HepG2 (cell line): ENCODE data around the gene RAD18. TPM values are rescaled to one million over a fixed set of nuclear protein-coding genes. Genes with fewer than 3 reads are reported as not detected.
A peak's percentile ranks its signal among the peaks of the same experiment; 100 is the strongest.

Experiments
- BORCS8-MEF2B ChIP-seq: sonication (generic); formaldehyde crosslinking; IDR thresholded peaks from 2 replicates; pipeline ENCODE4 v1.8.0; 2022; ENCODE audit warnings: mild to moderate bottlenecking, missing genetic modification reagents
- E2F2 ChIP-seq: sonication (generic); formaldehyde crosslinking; IDR thresholded peaks from 2 replicates; pipeline ENCODE4 v1.4.0; 2020; ENCODE audit warnings: missing genetic modification reagents, borderline replicate concordance
- ELF3 ChIP-seq: IDR thresholded peaks from 2 replicates; pipeline ENCODE4 v1.6.1; 2016; ENCODE audit warnings: missing genetic modification reagents, missing compliant biosample characterization
- EP300 ChIP-seq, 3 experiments: sonication (generic) in 1 of 3; formaldehyde crosslinking in 1 of 3; IDR thresholded peaks; 2 replicates each; pipeline versions ENCODE4 v1.5.1 to v1.6.1; 2011 to 2020; ENCODE audit warnings: low read depth in 2 of 3, low read length in 2 of 3, borderline replicate concordance in 1 of 3, improper control_type of control experiment in 1 of 3, mild to moderate bottlenecking in 1 of 3, missing genetic modification reagents in 1 of 3, moderate library complexity in 1 of 3
- FOXA1 ChIP-seq, 2 experiments: fragments of 450-650 bp in 1 of 2; sonication (generic) in 1 of 2; formaldehyde crosslinking in 1 of 2; IDR thresholded peaks; 2 replicates each; pipeline versions ENCODE4 v1.4.0 to v1.6.1; 2016 to 2020; ENCODE audit warnings: missing genetic modification reagents in 1 of 2
- JUND ChIP-seq: sonication (generic); formaldehyde crosslinking; IDR thresholded peaks from 2 replicates; pipeline ENCODE4 v1.8.0; 2022; ENCODE audit warnings: mild to moderate bottlenecking, missing genetic modification reagents
- KDM6A ChIP-seq: IDR thresholded peaks from 2 replicates; pipeline ENCODE4 v1.6.1; 2016; ENCODE audit warnings: low read depth
- LCORL ChIP-seq, 2 experiments: fragments of 450-650 bp in 1 of 2; sonication (generic) in 1 of 2; formaldehyde crosslinking in 1 of 2; IDR thresholded peaks; 2 replicates each; pipeline versions ENCODE4 v1.5.0 to v1.6.1; 2017 to 2020; ENCODE audit warnings: antibody characterized with exemption in 1 of 2, missing genetic modification reagents in 1 of 2
- NCOA1 ChIP-seq: sonication (generic); formaldehyde crosslinking; IDR thresholded peaks from 2 replicates; pipeline ENCODE4 v1.9.0; 2021; ENCODE audit warnings: missing genetic modification reagents
- ONECUT2 ChIP-seq: sonication (generic); formaldehyde crosslinking; IDR thresholded peaks from 2 replicates; pipeline ENCODE4 v1.4.0; 2020; ENCODE audit warnings: missing genetic modification reagents
- POLR2A ChIP-seq, 2 experiments: IDR thresholded peaks; 2 replicates each; pipeline ENCODE4 v1.6.1; 2011; ENCODE audit warnings: low read depth in 2 of 2, low read length in 2 of 2, mild to moderate bottlenecking in 1 of 2, moderate library complexity in 1 of 2; ENCODE audit not compliant: insufficient read depth in 1 of 2
- POLR2G ChIP-seq: fragments of 200-400 bp; formaldehyde crosslinking; IDR thresholded peaks from 2 replicates; pipeline ENCODE4 v1.6.1; 2018; ENCODE audit warnings: mild to moderate bottlenecking, low read depth, low read length, moderate library complexity
- RARA ChIP-seq: IDR thresholded peaks from 2 replicates; pipeline ENCODE4 v1.6.1; 2016; ENCODE audit warnings: missing genetic modification reagents, missing compliant biosample characterization
- TCF7 ChIP-seq: sonication (generic); IDR thresholded peaks from 2 replicates; pipeline ENCODE4 v1.6.1; 2016; ENCODE audit warnings: antibody characterized with exemption, low read depth
- ZBTB7B ChIP-seq: sonication (generic); formaldehyde crosslinking; IDR thresholded peaks from 2 replicates; pipeline ENCODE4 v1.4.0; 2020; ENCODE audit warnings: missing genetic modification reagents
- ZC3H4 ChIP-seq: sonication (generic); formaldehyde crosslinking; IDR thresholded peaks from 2 replicates; pipeline ENCODE4 v1.4.0; 2020; ENCODE audit warnings: missing genetic modification reagents, borderline replicate concordance
- ZFX ChIP-seq: sonication (generic); formaldehyde crosslinking; IDR thresholded peaks from 2 replicates; pipeline ENCODE4 v1.4.0; 2020; ENCODE audit warnings: mild to moderate bottlenecking, low read depth, missing genetic modification reagents, moderate library complexity
- ZGPAT ChIP-seq: IDR thresholded peaks from 2 replicates; pipeline ENCODE4 v1.6.1; 2016; ENCODE audit warnings: mild to moderate bottlenecking
- ZNF143 ChIP-seq: sonication (generic); formaldehyde crosslinking; IDR thresholded peaks from 2 replicates; pipeline ENCODE4 v1.4.0; 2020; ENCODE audit warnings: missing genetic modification reagents
- ZNF264 ChIP-seq: sonication (generic); formaldehyde crosslinking; IDR thresholded peaks from 2 replicates; pipeline ENCODE4 v1.4.0; 2020; ENCODE audit warnings: missing genetic modification reagents
- ZNF350 ChIP-seq: sonication (generic); formaldehyde crosslinking; IDR thresholded peaks from 2 replicates; pipeline ENCODE4 v1.4.0; 2020; ENCODE audit warnings: mild to moderate bottlenecking, low read depth, missing genetic modification reagents, borderline replicate concordance
- ZNF451 ChIP-seq: sonication (generic); formaldehyde crosslinking; IDR thresholded peaks from 2 replicates; pipeline ENCODE4 v1.5.0; 2020; ENCODE audit warnings: mild to moderate bottlenecking, missing genetic modification reagents
- ZNF564 ChIP-seq: sonication (generic); formaldehyde crosslinking; IDR thresholded peaks from 2 replicates; pipeline ENCODE4 v1.8.1; 2023; ENCODE audit warnings: mild to moderate bottlenecking, missing genetic modification reagents
- polyA plus RNA-seq, 8 experiments: library from polyadenylated mRNA; depleted of rRNA in 3 of 8; stranded (reverse) in 7 of 8; unstranded in 1 of 8; fragments of >200 nt; fragmentation: Illumina TruSeq in 4 of 8; extraction: Trizol in 4 of 8; gene quantifications; 2 replicates each; pipeline versions ENCODE4 v1.2.1 to v1.2.3, GENCODE V29; 2011 to 2016; ENCODE audit warnings: low read depth in 4 of 8, missing spikeins in 1 of 8, mixed read lengths in 1 of 8; ENCODE audit not compliant: insufficient read depth in 1 of 8
- total RNA-seq, 5 experiments: library from RNA; depleted of rRNA; stranded (reverse); fragments of >200 nt; fragmentation: Illumina TruSeq; extraction: Trizol; gene quantifications; 2 replicates each; pipeline ENCODE4 v1.2.3, GENCODE V29; 2016; ENCODE audit warnings: low read depth in 1 of 5
- TF ChIP-seq, protein P1 (sequence below): sonication (generic); formaldehyde crosslinking; IDR thresholded peaks from 2 replicates; pipeline ENCODE4 v1.4.0; 2020; ENCODE audit warnings: mild to moderate bottlenecking, missing genetic modification reagents

RAD18 gene
- total and polyA plus RNA-seq, 2 of the 13 experiments (the other 11 are each of a cell fraction or from before 2014, with no cell fraction given) = 5.9 to 20.7 TPM

DNA sequence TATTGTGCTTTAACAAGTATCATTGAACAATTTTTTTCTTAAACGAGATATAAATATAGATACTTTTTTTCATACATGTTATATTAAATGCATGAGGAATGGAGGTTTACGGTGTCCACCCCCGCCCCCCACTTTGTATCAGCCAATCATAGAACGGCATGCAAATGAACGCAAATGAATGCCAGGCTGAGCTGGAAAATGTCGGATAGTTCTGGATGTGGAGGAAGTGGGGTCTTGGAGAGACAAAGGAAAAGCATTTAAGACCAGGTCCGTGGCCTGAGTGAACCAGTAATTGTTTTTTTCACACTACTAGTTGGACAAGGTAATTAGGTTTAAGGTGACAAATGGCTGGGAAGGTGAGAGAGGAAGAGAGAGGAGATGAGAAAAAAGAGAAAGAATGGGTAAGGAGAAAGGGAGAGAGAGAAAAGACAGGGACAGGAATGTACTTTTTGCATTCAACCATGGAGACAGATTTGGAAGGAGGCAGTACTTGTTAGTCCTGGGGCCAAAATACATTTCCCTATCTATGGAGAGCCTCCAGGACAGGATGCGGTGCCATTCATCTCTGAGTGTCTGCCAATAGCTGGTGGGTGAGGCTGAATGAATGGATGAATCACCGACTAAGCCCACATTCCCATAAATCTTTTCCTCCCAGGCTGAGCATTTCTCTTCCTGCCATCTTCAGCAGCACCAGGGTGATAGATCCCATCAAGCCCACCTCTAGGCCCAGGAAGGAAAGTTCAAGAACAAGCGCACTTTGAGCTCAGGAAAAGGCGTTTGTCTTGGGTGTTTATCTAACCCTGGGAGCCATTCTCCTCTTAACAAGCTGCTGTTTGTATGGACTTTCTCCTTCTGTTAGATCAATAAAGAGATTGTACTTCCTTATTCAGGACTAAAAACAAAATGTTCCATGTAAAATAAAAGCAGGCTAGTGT is 1.4 kb upstream of the RAD18 start (continued):
- no peak for TF ChIP-seq BORCS8-MEF2B (CRISPR knock-in tag)
- TF ChIP-seq ELF3 (CRISPR knock-in tag) = peak; percentile 99
- TF ChIP-seq ZNF350 (CRISPR knock-in tag) = no peak
- peak; percentile 22; the same call in 1 of the 2 replicates for TF ChIP-seq LCORL (IDR thresholded peaks at IDR 0.05)
- no peak for TF ChIP-seq LCORL (CRISPR knock-in tag; IDR thresholded peaks at IDR 0.05)
- peak; percentile 25; the same call in 1 of the 2 replicates for TF ChIP-seq ZNF451
- peak; percentile 62 for TF ChIP-seq POLR2G
- TF ChIP-seq RARA = peak; percentile 61
- 0 out of 2 replicates have a peak, but pooled peaks have one; percentile 53 for TF ChIP-seq ZNF564 (CRISPR knock-in tag)
- TF ChIP-seq ZFX (CRISPR knock-in tag) = peak; percentile 71
- TF ChIP-seq ONECUT2 (CRISPR knock-in tag) = peak; percentile 87
- peak in 1 of 2 experiments; percentile 82; a peak in 2 of 4 replicates for TF ChIP-seq EP300 (IDR thresholded peaks at IDR 0.05; ENCODE audit: low read depth in 2 of 2, low read length in 2 of 2)
- peak; percentile 27; the same call in 1 of the 2 replicates for TF ChIP-seq EP300 (CRISPR knock-in tag; IDR thresholded peaks at IDR 0.05; ENCODE audit: borderline replicate concordance)
- TF ChIP-seq ZNF143 (CRISPR knock-in tag) = peak; percentile 46; the same call in 1 of the 2 replicates
- peak; percentile 22 to 50; a peak in 1 of 4 replicates for TF ChIP-seq POLR2A (IDR thresholded peaks at IDR 0.05; ENCODE audit: insufficient read depth in 1 of 2, low read depth in 2 of 2, low read length in 2 of 2)
- TF ChIP-seq, protein P1, sequence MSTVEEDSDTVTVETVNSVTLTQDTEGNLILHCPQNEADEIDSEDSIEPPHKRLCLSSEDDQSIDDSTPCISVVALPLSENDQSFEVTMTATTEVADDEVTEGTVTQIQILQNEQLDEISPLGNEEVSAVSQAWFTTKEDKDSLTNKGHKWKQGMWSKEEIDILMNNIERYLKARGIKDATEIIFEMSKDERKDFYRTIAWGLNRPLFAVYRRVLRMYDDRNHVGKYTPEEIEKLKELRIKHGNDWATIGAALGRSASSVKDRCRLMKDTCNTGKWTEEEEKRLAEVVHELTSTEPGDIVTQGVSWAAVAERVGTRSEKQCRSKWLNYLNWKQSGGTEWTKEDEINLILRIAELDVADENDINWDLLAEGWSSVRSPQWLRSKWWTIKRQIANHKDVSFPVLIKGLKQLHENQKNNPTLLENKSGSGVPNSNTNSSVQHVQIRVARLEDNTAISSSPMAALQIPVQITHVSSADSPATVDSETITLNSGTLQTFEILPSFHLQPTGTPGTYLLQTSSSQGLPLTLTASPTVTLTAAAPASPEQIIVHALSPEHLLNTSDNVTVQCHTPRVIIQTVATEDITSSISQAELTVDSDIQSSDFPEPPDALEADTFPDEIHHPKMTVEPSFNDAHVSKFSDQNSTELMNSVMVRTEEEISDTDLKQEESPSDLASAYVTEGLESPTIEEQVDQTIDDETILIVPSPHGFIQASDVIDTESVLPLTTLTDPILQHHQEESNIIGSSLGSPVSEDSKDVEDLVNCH = no peak
- TF ChIP-seq FOXA1 (IDR thresholded peaks at IDR 0.05) = peak; percentile 47; the same call in 1 of the 2 replicates
- peak; percentile 69; the same call in 1 of the 2 replicates for TF ChIP-seq FOXA1 (CRISPR knock-in tag; IDR thresholded peaks at IDR 0.05)
- TF ChIP-seq NCOA1 = no peak
- TF ChIP-seq TCF7 = peak; percentile 59
- no peak for TF ChIP-seq E2F2
- peak; percentile 43; the same call in 1 of the 2 replicates for TF ChIP-seq ZBTB7B (CRISPR knock-in tag)
- TF ChIP-seq ZGPAT (CRISPR knock-in tag) = peak; percentile 31; the same call in 1 of the 2 replicates
- TF ChIP-seq KDM6A (CRISPR knock-in tag) = peak; percentile 86; the same call in 1 of the 2 replicates
- TF ChIP-seq ZC3H4 (CRISPR knock-in tag) = no peak
- 0 out of 2 replicates have a peak, but pooled peaks have one; percentile 38 for TF ChIP-seq ZNF264 (CRISPR knock-in tag)
- 0 out of 2 replicates have a peak, but pooled peaks have one; percentile 40 for TF ChIP-seq JUND (CRISPR knock-in tag)
